GM12878 (cell line): ENCODE data around the gene TSSK3. TPM values are rescaled to one million over a fixed set of nuclear protein-coding genes. Genes with fewer than 3 reads are reported as not detected.

Source experiments
- ATAC-seq: fragments of 200-7000 bp; cut with Tn5 transposase; 3 replicates; pipeline ENCODE4 v1.9.1; 2020; ENCODE audit warnings: mild to moderate bottlenecking, moderate library complexity
- BruUV-seq: library from RNA; stranded (reverse); fragments of 400-500 nt; replicated peaks from 2 replicates; lab custom pipeline; 2021; lab: Mats Ljungman, UMichigan
- CTCF ChIA-PET: fragments of 300-600 bp; sonication (Branson Sonifier 250); formaldehyde crosslinking; extraction: SDS; loops from one replicate; lab custom pipeline; 2021; ENCODE audit warnings: inconsistent platforms; lab: Yijun Ruan, JAX
- POLR2A ChIA-PET: fragments of 350-600 bp; formaldehyde crosslinking; extraction: SDS; loops from one replicate; lab custom pipeline; 2021; ENCODE audit warnings: inconsistent platforms; lab: Charles Lee
- RAD21 ChIA-PET: fragments of 300-600 bp; sonication (Branson Sonifier 250); formaldehyde crosslinking; loops from one replicate; lab custom pipeline; 2023; ENCODE audit warnings: antibody characterized with exemption; ENCODE audit not compliant: unreplicated experiment; lab: Charles Lee
- SMC1A ChIA-PET: fragments of 300-600 bp; sonication (Branson Sonifier 250); formaldehyde crosslinking; loops from one replicate; lab custom pipeline; 2023; ENCODE audit not compliant: unreplicated experiment, uncharacterized antibody; lab: Charles Lee
- DNase-seq: peaks from one replicate; pipeline ENCODE4 v3.0.0-alpha.2; 2011; ENCODE audit warnings: low read depth, low spot score
- FAIRE-seq: peaks from 3 replicates; lab custom pipeline; 2011; peaks lifted over from hg19 to GRCh38; lab: Jason Lieb, UNC
- H2AFZ ChIP-seq: 2 replicates; pipeline ENCODE4 v1.6.0; 2011; ENCODE audit warnings: low read depth, low read length, control low read depth; ENCODE audit not compliant: control insufficient read depth
- H3K27ac ChIP-seq: 2 replicates; pipeline ENCODE4 v1.5.1; 2011; ENCODE audit warnings: control low read depth; ENCODE audit not compliant: control insufficient read depth, insufficient read depth
- H3K27me3 ChIP-seq, 2 experiments: replicated peaks in 1 of 2; 2 replicates each; pipeline versions ENCODE4 v1.6.0 to v1.6.1; 2011; ENCODE audit warnings: low read length in 1 of 2; ENCODE audit not compliant: control insufficient read depth in 2 of 2, insufficient read depth in 2 of 2
- H3K36me3 ChIP-seq, 2 experiments: 2 replicates each; pipeline ENCODE4 v1.5.1; 2011; ENCODE audit warnings: low read length in 1 of 2; ENCODE audit not compliant: control insufficient read depth in 2 of 2, insufficient read depth in 2 of 2
- H3K4me1 ChIP-seq: 2 replicates; pipeline ENCODE4 v1.6.1; 2011; ENCODE audit warnings: mild to moderate bottlenecking, low read length, moderate library complexity, mixed read lengths; ENCODE audit not compliant: control insufficient read depth, insufficient read depth
- H3K4me2 ChIP-seq: 2 replicates; pipeline ENCODE4 v1.6.0; 2011; ENCODE audit warnings: control low read depth; ENCODE audit not compliant: control insufficient read depth, insufficient read depth
- H3K4me3 ChIP-seq: fragments of 200-600 bp; sonication (generic); 2 replicates; pipeline ENCODE4 v1.5.1; 2016
- H3K79me2 ChIP-seq: 2 replicates; pipeline ENCODE4 v1.6.0; 2011; ENCODE audit warnings: low read length; ENCODE audit not compliant: control insufficient read depth, insufficient read depth
- H3K9ac ChIP-seq: 2 replicates; pipeline ENCODE4 v1.8.0; 2011; ENCODE audit warnings: low read length, control low read depth, mixed read lengths; ENCODE audit not compliant: control insufficient read depth, insufficient read depth
- H3K9me3 ChIP-seq: replicated peaks from 3 replicates; pipeline ENCODE4 v1.5.1; 2011; ENCODE audit warnings: mild to moderate bottlenecking, low read length; ENCODE audit not compliant: control insufficient read depth, insufficient read depth
- H4K20me1 ChIP-seq: 2 replicates; pipeline ENCODE4 v1.6.0; 2011; ENCODE audit not compliant: control insufficient read depth, insufficient read depth
- CBX5 ChIP-seq: sonication (generic); IDR thresholded peaks from 2 replicates; pipeline ENCODE4 v1.6.1; 2016; ENCODE audit warnings: low read depth, moderate library complexity, mild to moderate bottlenecking, inconsistent platforms
- MYC ChIP-seq: IDR thresholded peaks from 2 replicates; pipeline ENCODE4 v1.6.1; 2011; ENCODE audit warnings: mild to moderate bottlenecking, low read length, moderate library complexity, inconsistent platforms; ENCODE audit not compliant: insufficient read depth, insufficient replicate concordance, insufficient read length, severe bottlenecking
- POU2F2 ChIP-seq: IDR thresholded peaks from 3 replicates; pipeline ENCODE4 v1.6.1; 2011; ENCODE audit warnings: low read depth, mild to moderate bottlenecking, low read length, borderline replicate concordance
- RAD51 ChIP-seq: fragments of 450-650 bp; IDR thresholded peaks from 2 replicates; pipeline ENCODE4 v1.6.1; 2016; ENCODE audit warnings: moderate library complexity, mild to moderate bottlenecking, inconsistent platforms
- RFX5 ChIP-seq: IDR thresholded peaks from 2 replicates; pipeline ENCODE4 v1.6.1; 2011; ENCODE audit warnings: low read depth, low read length, improper control_type of control experiment
- SIN3A ChIP-seq: IDR thresholded peaks from 2 replicates; pipeline ENCODE4 v1.6.1; 2012; ENCODE audit warnings: low read depth, low read length, improper control_type of control experiment
- SPI1 ChIP-seq: IDR thresholded peaks from 2 replicates; pipeline ENCODE4 v1.6.1; 2011; ENCODE audit warnings: low read depth, mild to moderate bottlenecking, low read length, moderate library complexity, borderline replicate concordance; ENCODE audit not compliant: insufficient read depth
- ZNF207 ChIP-seq: fragments of 450-650 bp; IDR thresholded peaks from 2 replicates; pipeline ENCODE4 v1.6.1; 2014; ENCODE audit warnings: antibody characterized with exemption, mild to moderate bottlenecking, borderline replicate concordance
- ZZZ3 ChIP-seq: IDR thresholded peaks from 2 replicates; pipeline ENCODE4 v1.6.1; 2011; ENCODE audit warnings: low read depth; ENCODE audit not compliant: control insufficient read depth, insufficient read length
- WGBS: methylation state at CpG from one replicate; pipeline ENCODE4 v1.1.6; 2016; ENCODE audit warnings: low lambda C conversion rate; ENCODE audit not compliant: insufficient replicate concordance, insufficient coverage; ENCODE audit errors: missing lambda C conversion rate; 5-methylcytosine and 5-hydroxymethylcytosine counted together
- in situ Hi-C: fragments of 300-500 bp; cut with MboI; formaldehyde crosslinking; loops from 9 replicates; pipeline ENCODE4 v1.14.3; 2018; ENCODE audit warnings: mixed read lengths
- intact Hi-C: fragments of 100-400 bp; cut with micrococcal nuclease; formaldehyde crosslinking; loops from one replicate; pipeline ENCODE4 v1.14.2; 2022; ENCODE audit not compliant: unreplicated experiment
- polyA plus RNA-seq, 11 experiments: library from polyadenylated mRNA; depleted of rRNA in 4 of 11; unstranded in 6 of 11; stranded (reverse) in 5 of 11; fragments of >200 nt; fragmentation: Nextera tagmentation in 4 of 11; fragmentation: Illumina TruSeq in 1 of 11; extraction: Ambion mirVana in 4 of 11; extraction: Trizol in 1 of 11; gene quantifications; 1 replicate in 1 of 11; 2 replicates in 10 of 11; pipeline versions ENCODE4 v1.2.1 to v1.2.3, GENCODE V29; 2011 to 2016; ENCODE audit warnings: inconsistent platforms in 2 of 11, missing spikeins in 2 of 11, low read depth in 1 of 11
- total RNA-seq, 4 experiments: library from RNA; depleted of rRNA in 3 of 4; stranded (reverse); fragments of >200 nt in 3 of 4; fragmentation: Illumina TruSeq in 1 of 4; extraction: Trizol in 1 of 4; gene quantifications; 2 replicates each; pipeline versions ENCODE4 v1.2.1 to v1.2.3, GENCODE V29; 2013 to 2021
- TF ChIP-seq, protein P1 (sequence below): fragments of 450-650 bp; IDR thresholded peaks from 2 replicates; pipeline ENCODE4 v1.6.1; 2018; ENCODE audit warnings: borderline replicate concordance, mild to moderate bottlenecking; ENCODE audit not compliant: partially characterized antibody
- TF ChIP-seq, protein P2 (sequence below): IDR thresholded peaks from 2 replicates; pipeline ENCODE4 v1.6.1; 2012; ENCODE audit warnings: improper control_type of control experiment, low read depth, low read length; ENCODE audit not compliant: insufficient replicate concordance
- TF ChIP-seq, protein P3 (sequence below): fragments of 150-350 bp; IDR thresholded peaks from 2 replicates; pipeline ENCODE4 v1.6.1; 2014; ENCODE audit warnings: mild to moderate bottlenecking, low read depth, low read length

The TSSK3 gene
- total and polyA plus RNA-seq, 10 of the 15 experiments (the other 5 are each of a cell fraction or from before 2014, with no cell fraction given): 0.42 to 0.82 (median 0.60) TPM

- no peaks in the 10 kb centered on the region for H4K20me1 ChIP-seq
- H3K9me3 ChIP-seq: no peaks in the 10 kb centered on the region
- intact Hi-C loops (no loop called here), in situ Hi-C loops (no loop called here)
- RAD21 ChIA-PET: interaction anchor here (1.5 kb wide), 1 partner anchor 190 kb away, joined by 4 read pairs; no protein-coding TSS in a partner anchor
- no peaks in the 10 kb centered on the region for H3K36me3 ChIP-seq
- H3K27me3 ChIP-seq: no peaks in the 10 kb centered on the region
- CTCF ChIA-PET: interaction anchor here (1.3 to 7.4 kb wide), 3 partner anchors 7 to 190 kb away, joined by 4 to 87 read pairs (median 5); partner anchors contain the start of gene BSDC1
- H3K27ac ChIP-seq: no peak overlapping the region
- H3K79me2 ChIP-seq: no peaks in the 10 kb centered on the region
- H3K9ac ChIP-seq: no peak overlapping the region
- ATAC-seq (peak; percentile 42), FAIRE-seq (no peak), DNase-seq (no peak)
- H3K4me1 ChIP-seq: no peaks in the 10 kb centered on the region
- H3K4me2 ChIP-seq: no peak overlapping the region
- WGBS: 43% methylated on average over 4 of the region's 4 CpGs
- POLR2A ChIA-PET: interaction anchor here (0.7 kb wide), 1 partner anchor 253 kb away, joined by 10 read pairs; no protein-coding TSS in a partner anchor
- SMC1A ChIA-PET: interaction anchor here (0.6 to 0.7 kb wide), 2 partner anchors 68 to 236 kb away, joined by 3 read pairs; no protein-coding TSS in a partner anchor
- no TSS peak for BruUV-seq
- no peak overlapping the region for H3K4me3 ChIP-seq
- no peak overlapping the region for H2AFZ ChIP-seq
- TF ChIP-seq SIN3A: no peak
- TF ChIP-seq POU2F2: no peak
- TF ChIP-seq, protein P1, sequence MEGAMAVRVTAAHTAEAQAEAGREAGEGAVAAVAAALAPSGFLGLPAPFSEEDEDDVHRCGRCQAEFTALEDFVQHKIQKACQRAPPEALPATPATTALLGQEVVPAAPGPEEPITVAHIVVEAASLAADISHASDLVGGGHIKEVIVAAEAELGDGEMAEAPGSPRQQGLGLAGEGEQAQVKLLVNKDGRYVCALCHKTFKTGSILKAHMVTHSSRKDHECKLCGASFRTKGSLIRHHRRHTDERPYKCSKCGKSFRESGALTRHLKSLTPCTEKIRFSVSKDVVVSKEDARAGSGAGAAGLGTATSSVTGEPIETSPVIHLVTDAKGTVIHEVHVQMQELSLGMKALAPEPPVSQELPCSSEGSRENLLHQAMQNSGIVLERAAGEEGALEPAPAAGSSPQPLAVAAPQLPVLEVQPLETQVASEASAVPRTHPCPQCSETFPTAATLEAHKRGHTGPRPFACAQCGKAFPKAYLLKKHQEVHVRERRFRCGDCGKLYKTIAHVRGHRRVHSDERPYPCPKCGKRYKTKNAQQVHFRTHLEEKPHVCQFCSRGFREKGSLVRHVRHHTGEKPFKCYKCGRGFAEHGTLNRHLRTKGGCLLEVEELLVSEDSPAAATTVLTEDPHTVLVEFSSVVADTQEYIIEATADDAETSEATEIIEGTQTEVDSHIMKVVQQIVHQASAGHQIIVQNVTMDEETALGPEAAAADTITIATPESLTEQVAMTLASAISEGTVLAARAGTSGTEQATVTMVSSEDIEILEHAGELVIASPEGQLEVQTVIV: no peak
- TF ChIP-seq CBX5: no peak
- TF ChIP-seq RFX5: no peak
- TF ChIP-seq ZNF207: no peak
- no peak for TF ChIP-seq SPI1
- no peak for TF ChIP-seq ZZZ3
- TF ChIP-seq, protein P2, sequence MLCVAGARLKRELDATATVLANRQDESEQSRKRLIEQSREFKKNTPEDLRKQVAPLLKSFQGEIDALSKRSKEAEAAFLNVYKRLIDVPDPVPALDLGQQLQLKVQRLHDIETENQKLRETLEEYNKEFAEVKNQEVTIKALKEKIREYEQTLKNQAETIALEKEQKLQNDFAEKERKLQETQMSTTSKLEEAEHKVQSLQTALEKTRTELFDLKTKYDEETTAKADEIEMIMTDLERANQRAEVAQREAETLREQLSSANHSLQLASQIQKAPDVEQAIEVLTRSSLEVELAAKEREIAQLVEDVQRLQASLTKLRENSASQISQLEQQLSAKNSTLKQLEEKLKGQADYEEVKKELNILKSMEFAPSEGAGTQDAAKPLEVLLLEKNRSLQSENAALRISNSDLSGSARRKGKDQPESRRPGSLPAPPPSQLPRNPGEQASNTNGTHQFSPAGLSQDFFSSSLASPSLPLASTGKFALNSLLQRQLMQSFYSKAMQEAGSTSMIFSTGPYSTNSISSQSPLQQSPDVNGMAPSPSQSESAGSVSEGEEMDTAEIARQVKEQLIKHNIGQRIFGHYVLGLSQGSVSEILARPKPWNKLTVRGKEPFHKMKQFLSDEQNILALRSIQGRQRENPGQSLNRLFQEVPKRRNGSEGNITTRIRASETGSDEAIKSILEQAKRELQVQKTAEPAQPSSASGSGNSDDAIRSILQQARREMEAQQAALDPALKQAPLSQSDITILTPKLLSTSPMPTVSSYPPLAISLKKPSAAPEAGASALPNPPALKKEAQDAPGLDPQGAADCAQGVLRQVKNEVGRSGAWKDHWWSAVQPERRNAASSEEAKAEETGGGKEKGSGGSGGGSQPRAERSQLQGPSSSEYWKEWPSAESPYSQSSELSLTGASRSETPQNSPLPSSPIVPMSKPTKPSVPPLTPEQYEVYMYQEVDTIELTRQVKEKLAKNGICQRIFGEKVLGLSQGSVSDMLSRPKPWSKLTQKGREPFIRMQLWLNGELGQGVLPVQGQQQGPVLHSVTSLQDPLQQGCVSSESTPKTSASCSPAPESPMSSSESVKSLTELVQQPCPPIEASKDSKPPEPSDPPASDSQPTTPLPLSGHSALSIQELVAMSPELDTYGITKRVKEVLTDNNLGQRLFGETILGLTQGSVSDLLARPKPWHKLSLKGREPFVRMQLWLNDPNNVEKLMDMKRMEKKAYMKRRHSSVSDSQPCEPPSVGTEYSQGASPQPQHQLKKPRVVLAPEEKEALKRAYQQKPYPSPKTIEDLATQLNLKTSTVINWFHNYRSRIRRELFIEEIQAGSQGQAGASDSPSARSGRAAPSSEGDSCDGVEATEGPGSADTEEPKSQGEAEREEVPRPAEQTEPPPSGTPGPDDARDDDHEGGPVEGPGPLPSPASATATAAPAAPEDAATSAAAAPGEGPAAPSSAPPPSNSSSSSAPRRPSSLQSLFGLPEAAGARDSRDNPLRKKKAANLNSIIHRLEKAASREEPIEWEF: no peak
- no peak for TF ChIP-seq MYC
- TF ChIP-seq, protein P3, sequence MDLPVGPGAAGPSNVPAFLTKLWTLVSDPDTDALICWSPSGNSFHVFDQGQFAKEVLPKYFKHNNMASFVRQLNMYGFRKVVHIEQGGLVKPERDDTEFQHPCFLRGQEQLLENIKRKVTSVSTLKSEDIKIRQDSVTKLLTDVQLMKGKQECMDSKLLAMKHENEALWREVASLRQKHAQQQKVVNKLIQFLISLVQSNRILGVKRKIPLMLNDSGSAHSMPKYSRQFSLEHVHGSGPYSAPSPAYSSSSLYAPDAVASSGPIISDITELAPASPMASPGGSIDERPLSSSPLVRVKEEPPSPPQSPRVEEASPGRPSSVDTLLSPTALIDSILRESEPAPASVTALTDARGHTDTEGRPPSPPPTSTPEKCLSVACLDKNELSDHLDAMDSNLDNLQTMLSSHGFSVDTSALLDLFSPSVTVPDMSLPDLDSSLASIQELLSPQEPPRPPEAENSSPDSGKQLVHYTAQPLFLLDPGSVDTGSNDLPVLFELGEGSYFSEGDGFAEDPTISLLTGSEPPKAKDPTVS: no peak
- no peak for TF ChIP-seq RAD51
Measured at GRCh38 chr1:32405672-32406467, 43.5 kb downstream of the TSSK3 start.
